T-helper 1 cell treated with Interleukin-12 subunit alpha and Interleukin-12 subunit beta and Interleukin-4 antibody, amounts not matched to agents 30 ng/mL and 1 ng/mL, for 36 hours (primary cell): ENCODE measurements around the gene CYGB. TPM values are rescaled to one million over a fixed set of nuclear protein-coding genes. Genes with fewer than 3 reads are reported as not detected.
"Not testable (repeated sequence)": the region's sequence is repeated elsewhere in the genome, so short reads cannot be mapped to it uniquely, and the experiment has no call there.

ENCODE experiments used
- intact Hi-C: fragments of 100-400 bp; cut with micrococcal nuclease; formaldehyde crosslinking; loops from one replicate; pipeline ENCODE4 v1.15.1; 2024
- total RNA-seq: library from RNA; stranded (reverse); gene quantifications from 2 replicates; pipeline ENCODE4 v1.2.3, GENCODE V29; 2022

CYGB gene
- total RNA-seq, 1 donor from 2014 or later = 0.29 TPM

DNA sequence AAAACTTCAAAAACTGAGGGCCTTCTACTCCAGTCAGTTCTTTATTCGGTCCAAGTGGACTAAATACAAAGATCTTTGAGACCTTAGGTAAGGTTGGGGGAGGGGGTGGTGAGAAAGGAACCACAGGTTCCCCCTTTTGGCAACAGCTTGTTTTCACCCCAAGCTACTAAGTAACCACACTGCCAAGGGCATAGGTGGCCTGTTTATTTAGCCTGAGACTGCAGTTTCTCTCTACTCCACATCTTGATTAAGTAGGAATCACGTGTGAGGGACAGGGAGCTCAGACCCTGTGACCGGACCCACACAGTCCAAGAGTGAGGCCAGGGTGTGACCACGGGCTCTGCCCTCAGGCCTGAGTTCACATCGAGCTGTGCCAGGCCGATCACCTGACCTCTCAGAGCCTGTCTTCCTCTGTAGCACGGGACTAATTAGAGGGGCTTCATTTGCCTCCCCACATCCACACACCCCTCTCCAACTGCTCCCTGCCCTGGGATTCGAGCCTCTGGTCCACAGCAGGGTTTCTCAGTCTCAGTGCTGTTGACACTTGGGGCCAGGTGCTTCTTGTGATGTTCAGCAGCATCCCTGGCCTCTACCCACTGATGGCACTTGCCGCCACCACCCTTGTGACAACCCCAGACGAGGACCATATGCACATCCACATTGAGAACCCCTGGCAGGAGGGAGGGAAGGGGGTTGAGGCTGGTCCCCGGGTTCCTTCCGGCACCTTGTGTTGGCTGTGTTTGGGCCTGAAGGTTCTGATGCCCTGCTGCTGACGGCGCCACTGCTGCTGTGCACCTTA, 30.3 kb upstream of the CYGB start:
- intact Hi-C loops = no loop called here

DNA sequence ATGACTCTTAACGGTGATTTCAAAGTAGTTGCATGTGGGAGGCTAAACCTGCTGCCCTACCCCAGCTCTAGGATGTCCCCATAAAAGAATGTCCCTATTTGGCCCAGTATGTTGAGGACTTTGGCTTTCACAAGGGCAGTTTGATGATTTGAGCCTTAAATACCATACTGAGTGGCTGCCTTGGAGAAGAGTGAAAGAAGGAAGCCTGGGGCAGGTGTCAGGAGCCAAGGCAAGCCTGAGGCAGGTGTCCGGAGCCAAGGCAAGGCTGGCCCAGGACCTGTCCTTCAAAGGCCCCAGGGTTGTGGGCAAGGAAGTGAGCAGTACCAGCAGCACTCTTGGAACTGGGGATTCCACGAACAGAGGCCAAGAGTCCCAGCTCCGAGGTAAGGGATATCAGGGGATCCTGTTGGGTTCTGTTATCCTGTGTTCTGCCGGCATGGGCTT, 29.5 kb upstream of the CYGB start:
- intact Hi-C loops = no loop called here

DNA sequence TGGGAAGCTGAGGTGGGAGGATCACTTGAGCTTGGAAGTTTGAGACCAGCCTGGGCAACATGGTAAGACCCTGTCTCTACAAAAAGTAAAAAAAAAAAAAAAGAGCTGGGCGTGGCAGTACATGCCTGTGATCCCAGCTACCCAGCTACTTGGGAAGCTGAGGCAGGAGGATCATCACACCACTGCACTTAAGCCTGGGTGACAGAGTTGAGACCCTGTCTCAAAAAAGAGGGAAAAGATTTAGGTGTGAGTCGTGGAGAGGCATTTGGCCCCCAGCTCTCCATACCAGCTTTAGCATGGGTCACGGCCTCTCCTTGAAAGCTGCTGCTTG, 29.1 kb upstream of the CYGB start:
- intact Hi-C loops = no loop called here

- intact Hi-C loops = no loop called here
These were observed 28.5 kb upstream of the CYGB start for GRCh38 chr17:76565728-76566612.

DNA sequence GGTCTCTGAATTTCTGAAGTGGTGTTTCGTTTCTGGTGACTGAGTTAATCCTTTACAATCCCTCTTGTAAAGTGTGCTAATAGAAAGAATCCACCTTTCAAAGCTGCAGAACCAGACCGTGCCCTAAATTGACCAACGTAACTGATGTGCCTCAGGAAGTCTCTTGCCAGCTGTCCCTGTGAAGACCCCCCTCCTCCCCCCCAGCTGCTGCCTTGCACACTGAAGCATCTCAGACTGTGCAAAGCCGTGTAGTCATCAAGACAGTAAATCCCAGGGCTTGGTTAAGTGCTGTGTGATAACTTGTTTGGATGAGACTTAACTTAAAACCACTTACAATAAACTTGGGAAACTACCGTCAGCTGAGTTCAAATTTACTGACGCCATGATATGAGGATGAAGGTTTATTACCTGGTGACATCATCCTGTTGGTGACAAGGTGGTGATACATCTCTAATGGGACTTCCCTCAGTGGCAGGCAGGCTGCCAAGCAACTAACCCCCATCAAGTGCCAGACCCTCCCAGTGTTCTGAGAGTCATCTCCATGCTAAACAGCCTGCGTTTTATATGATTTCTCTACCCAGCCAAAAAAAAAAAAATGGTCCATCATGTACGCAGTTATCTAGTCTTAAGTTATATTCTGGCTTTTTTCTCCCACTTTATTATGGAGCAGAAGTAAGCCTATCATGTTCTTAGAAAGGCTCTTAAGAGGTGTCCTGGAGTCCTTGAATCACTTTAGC, 27.6 kb upstream of the CYGB start:
- intact Hi-C loops = not testable (repeated sequence)

DNA sequence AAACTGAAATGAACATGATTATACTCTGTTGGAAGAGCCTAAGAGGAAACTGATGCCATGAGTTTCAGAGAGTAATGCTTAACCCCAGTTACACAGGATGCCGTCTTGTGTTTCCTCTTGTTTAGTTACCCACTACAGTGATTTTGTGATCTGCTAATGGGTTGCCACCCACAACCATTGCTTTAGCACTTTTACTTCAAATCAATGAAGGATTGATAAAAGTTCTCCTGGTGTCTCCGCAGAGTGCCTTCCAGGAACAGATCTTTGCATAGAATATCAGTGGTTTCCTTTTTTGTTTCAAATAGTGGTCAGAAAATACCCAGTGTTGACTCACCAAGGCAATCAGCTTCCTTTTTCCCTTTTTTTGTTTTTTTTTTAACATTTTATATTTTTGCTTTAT, 25.9 kb upstream of the CYGB start:
- intact Hi-C loops = not testable (repeated sequence)

DNA sequence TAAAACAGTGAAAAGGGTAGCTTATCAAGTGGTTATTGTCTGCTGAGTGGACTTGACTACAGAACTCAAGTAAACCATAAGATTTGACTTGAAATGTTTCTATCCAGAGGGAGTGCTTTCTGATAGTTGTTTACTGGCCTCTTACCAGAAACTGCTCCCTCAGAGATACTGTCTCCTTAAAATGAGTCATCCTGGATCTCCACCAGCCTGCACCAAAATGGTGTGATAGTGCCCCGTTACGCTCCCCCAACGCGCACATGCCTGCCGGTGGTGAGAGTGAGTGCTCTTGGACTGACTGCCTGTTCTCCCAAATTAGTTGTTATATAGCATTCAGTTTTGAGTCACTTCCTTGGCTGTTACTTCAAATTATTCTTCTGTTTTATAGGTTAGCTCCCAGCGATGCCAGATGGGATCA, 25.2 kb upstream of the CYGB start:
- intact Hi-C loops = no loop called here

DNA sequence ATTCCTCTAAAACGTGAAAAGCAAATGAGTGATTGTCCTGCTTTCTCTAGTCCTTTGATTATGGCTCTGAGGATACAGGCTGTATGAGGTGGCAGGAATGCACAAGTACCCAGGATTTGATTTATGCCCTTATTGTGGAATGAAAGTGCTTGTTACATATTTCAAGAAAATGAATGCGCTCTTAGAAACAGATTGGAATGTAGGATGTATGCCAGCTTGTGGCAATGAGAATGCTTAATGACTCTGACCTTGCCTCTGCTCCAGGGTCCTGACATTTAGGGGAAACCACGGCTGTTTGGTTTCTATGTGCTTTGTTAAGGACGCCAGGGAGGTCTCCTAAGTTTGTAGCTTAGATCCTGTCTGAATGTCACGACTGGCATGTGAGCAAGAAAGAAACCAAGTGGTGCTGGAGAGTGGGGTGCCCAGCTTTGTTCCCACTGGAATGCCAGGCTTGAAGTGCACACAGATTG, 24.3 kb upstream of the CYGB start:
- intact Hi-C loops = no loop called here

DNA sequence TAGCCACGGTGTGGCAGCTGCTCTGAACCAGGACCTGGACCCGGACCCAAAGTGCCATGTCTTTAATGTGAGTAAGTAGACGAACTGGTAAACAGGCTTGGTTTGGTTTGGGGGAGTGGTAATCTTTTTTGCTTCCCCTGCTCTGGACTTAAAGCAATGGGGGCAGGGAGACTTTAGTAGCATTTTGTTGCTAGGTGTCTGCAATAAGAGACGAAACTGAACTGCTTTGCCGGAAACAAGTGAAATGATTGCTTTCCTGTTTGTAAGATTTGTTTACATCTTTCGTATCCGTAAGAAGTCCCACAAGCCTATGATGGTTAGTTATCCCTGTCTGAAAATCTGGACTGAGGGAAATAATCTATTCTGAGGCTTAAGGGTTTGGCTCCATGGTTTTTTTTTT, 23.8 kb upstream of the CYGB start:
- intact Hi-C loops = no loop called here

DNA sequence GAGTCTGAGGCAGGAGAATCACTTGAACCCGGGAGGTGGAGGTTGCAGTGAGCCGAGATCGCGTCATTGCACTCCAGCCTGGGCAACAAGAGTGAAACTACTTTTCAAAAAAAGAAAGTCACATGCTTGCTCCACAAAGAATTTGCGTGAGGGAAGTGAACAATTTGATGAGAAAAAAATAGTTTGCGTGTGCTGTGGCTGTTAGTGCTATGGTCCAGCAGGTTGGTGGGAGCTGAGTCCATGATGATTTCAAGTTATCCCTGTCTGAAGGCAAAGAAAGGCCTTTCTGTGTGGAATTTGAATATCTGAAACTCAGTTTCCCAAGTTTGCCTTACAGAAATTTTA, 23.3 kb upstream of the CYGB start:
- intact Hi-C loops = no loop called here

- intact Hi-C loops = no loop called here
These were observed 22.7 kb upstream of the CYGB start for GRCh38 chr17:76560036-76560876.

DNA sequence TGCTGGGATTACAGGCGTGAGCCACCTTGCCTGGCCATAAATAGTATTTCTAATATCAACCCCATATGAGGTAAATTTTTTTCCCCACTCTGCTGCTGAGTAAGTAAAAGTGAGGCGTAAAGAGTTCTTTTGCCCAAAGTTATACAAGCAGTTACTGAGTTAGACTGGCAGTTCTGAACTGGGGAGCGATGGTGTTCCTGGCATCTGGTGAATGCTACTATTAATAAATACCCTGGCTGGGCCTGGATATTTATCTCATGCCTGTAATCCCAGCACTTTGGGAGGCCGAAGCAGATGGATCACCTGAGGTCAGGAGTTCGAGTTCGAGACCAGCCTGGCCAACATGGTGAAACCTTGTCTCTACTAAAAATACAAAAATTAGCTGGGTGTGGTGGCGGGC, 22.0 kb upstream of the CYGB start:
- intact Hi-C loops = not testable (repeated sequence)

DNA sequence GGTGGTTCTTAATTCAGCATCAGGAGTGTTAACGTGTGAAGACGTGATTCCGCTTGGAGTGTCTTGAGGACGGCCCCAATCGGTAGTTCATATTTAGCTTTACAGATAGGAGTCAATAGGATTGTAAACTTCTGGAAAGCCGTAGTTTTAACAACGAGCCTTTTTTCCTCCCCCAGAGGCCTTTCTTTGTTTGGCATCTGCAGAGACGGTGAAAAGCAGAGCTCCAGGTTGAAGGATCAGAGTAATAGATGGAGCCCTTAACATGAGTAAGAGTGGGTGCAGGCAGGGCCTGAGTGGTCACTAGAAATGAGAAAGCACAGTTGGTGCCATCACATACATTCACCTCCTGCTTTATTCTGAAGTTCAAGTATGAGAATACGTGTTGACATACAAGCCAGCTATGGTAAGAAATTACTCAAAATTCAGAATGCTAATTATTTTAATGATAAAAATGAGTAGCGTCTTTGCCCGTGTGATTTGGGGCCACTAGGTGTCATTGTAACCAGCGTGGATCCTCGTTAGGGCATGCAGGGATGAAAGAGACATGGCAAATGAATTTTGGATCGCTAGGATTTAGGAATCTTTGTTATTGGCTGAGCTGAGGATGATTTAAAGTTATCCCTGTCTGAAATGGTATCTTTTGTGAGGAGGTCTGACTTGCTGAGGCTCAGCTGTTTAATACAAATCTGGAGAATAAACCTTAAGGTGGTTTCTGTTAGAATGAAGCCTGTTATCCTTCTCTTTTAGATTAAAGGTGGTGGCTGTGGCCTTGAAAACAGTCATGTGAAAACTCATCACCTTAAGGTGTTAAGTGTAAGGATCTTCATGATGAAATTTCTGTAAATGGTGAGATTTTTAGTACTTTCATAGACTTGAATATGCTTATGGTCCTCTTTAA, 20.9 kb upstream of the CYGB start:
- intact Hi-C loops = loop anchor here (1.0 kb wide), 1 partner anchor 123 kb away; no protein-coding TSS in a partner anchor

GRCh38 chr17:76557368-76558197, 20.1 kb upstream of the CYGB start:
- intact Hi-C loops = loop anchor here (1.0 to 2.0 kb wide), 13 partner anchors 35 to 616 kb away; partner anchors contain the start of genes ACOX1, FBF1, JMJD6 and METTL23

DNA sequence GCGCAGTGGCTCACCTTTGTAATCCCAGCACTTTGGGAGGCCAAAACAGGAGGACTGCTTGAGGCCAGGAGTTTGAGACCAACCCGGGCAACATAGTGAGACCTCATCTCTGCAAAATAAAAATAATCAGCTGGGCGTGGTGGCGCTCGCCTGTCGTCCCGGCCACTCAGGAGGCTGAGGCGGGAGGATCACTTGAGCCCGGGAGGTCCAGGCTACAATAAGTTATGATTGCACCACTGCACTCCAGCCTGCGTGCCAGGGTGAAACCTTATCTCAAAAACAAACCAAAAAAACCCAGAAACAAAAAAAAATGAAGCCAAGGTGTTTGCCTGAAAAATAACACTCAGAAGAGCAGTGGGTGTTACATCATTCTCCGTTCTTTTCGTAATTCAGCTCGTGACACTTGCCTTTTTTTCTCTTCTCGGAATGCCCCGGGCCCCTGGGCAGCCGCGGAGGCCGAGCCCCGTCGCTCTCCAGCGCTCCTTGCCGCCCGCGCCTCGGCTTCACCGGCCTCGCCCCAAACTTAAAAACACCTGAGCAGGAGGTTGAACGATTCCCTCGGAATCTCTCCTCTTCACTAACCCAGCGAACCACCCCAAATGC, 19.4 kb upstream of the CYGB start:
- intact Hi-C loops = loop anchor here (1.0 to 2.0 kb wide), 12 partner anchors 34 to 616 kb away; partner anchors contain the start of genes ACOX1, FBF1, JMJD6 and METTL23

GRCh38 chr17:76554131-76554530, 16.6 kb upstream of the CYGB start:
- intact Hi-C loops = no loop called here

DNA sequence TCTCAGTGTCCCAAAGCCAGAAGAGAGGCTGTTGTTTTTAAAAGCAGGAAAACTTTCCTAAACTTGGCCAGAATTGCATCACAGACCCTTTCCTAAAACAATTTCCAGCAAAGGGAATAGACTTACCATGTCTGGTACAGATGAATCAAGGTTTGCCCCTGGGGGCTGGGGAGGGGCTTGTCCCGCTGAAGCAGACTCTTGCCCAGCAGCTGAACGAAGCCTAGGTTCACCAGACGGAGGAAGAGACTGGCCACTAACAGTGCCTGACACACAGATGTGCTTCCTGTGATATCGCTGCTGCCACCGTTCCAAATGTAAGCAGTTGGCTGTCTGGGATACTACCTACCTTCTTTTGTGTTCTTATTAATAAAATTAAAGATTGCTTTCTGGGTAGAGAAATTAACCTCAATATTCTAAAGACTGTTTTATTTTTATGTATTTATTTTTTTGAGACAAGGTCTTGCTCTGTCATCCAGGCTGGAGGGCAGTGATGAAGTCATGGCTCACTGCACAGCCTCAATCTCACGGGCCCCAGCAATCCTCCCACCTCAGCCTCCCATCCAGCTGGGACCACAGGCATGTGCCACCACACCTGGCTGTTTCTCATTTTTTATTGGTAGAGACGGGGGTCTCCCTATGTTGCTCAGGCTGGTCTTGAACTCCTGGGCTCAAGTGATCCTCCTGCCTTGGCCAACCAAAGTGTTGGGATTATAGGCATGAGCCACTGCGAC, 15.8 kb upstream of the CYGB start:
- intact Hi-C loops = no loop called here

GRCh38 chr17:76551685-76552084, 14.2 kb upstream of the CYGB start:
- intact Hi-C loops = no loop called here
